GM12878 (cell line): Measurements from ENCODE around the gene UBALD2. TPM values are rescaled to one million over a fixed set of nuclear protein-coding genes. Genes with fewer than 3 reads are reported as not detected.

ENCODE experiments used
- BCL3 ChIP-seq: IDR thresholded peaks from 2 replicates; pipeline ENCODE4 v1.6.1; 2011; ENCODE audit warnings: borderline replicate concordance, low read depth, mild to moderate bottlenecking, moderate library complexity, low read length; ENCODE audit not compliant: insufficient read depth, poor library complexity, severe bottlenecking
- E4F1 ChIP-seq: fragments of 450-650 bp; IDR thresholded peaks from 2 replicates; pipeline ENCODE4 v1.6.1; 2018; ENCODE audit warnings: borderline replicate concordance, mild to moderate bottlenecking; ENCODE audit not compliant: partially characterized antibody
- EP300 ChIP-seq, 2 experiments: fragments of 150-350 bp in 1 of 2; IDR thresholded peaks; 2 replicates each; pipeline ENCODE4 v1.6.1; 2011 to 2012; ENCODE audit warnings: low read depth in 2 of 2, low read length in 2 of 2, borderline replicate concordance in 1 of 2, improper control_type of control experiment in 1 of 2, inconsistent platforms in 1 of 2; ENCODE audit not compliant: control insufficient read depth in 1 of 2
- HDGF ChIP-seq: fragments of 450-650 bp; IDR thresholded peaks from 2 replicates; pipeline ENCODE4 v1.6.1; 2016; ENCODE audit warnings: antibody characterized with exemption
- IKZF2 ChIP-seq, 2 experiments: fragments of 450-650 bp; IDR thresholded peaks; 2 replicates each; pipeline ENCODE4 v1.6.1; 2017; ENCODE audit warnings: mild to moderate bottlenecking in 2 of 2, moderate library complexity in 2 of 2
- MAX ChIP-seq: IDR thresholded peaks from 2 replicates; pipeline ENCODE4 v1.6.1; 2012; ENCODE audit warnings: low read depth, low read length, improper control_type of control experiment
- MLLT1 ChIP-seq: fragments of 450-650 bp; IDR thresholded peaks from 2 replicates; pipeline ENCODE4 v1.6.1; 2016; ENCODE audit warnings: mild to moderate bottlenecking
- MYB ChIP-seq: fragments of 150-350 bp; IDR thresholded peaks from 2 replicates; pipeline ENCODE4 v1.6.1; 2014; ENCODE audit warnings: mild to moderate bottlenecking, low read depth, low read length, borderline replicate concordance
- POLR2AphosphoS5 ChIP-seq: IDR thresholded peaks from 2 replicates; pipeline ENCODE4 v1.6.1; 2011; ENCODE audit warnings: mild to moderate bottlenecking, low read length, inconsistent platforms
- PRDM15 ChIP-seq: fragments of 450-650 bp; formaldehyde crosslinking; IDR thresholded peaks from 2 replicates; pipeline ENCODE4 v1.4.0; 2020; ENCODE audit warnings: mild to moderate bottlenecking, moderate library complexity
- RAD51 ChIP-seq: fragments of 450-650 bp; IDR thresholded peaks from 2 replicates; pipeline ENCODE4 v1.6.1; 2016; ENCODE audit warnings: moderate library complexity, mild to moderate bottlenecking, inconsistent platforms
- SIN3A ChIP-seq: IDR thresholded peaks from 2 replicates; pipeline ENCODE4 v1.6.1; 2012; ENCODE audit warnings: low read depth, low read length, improper control_type of control experiment
- SP1 ChIP-seq: IDR thresholded peaks from one replicate; pipeline ENCODE4 v1.6.1; 2011; ENCODE audit warnings: low read depth, low read length
- TCF7 ChIP-seq: IDR thresholded peaks from 2 replicates; pipeline ENCODE4 v1.6.1; 2014; ENCODE audit warnings: antibody characterized with exemption, borderline replicate concordance
- ZBTB33 ChIP-seq: fragments of 450-650 bp; IDR thresholded peaks from 2 replicates; pipeline ENCODE4 v1.6.1; 2017; ENCODE audit warnings: mild to moderate bottlenecking
- polyA plus RNA-seq, 11 experiments: library from polyadenylated mRNA; depleted of rRNA in 4 of 11; unstranded in 6 of 11; stranded (reverse) in 5 of 11; fragments of >200 nt; fragmentation: Nextera tagmentation in 4 of 11; fragmentation: Illumina TruSeq in 1 of 11; extraction: Ambion mirVana in 4 of 11; extraction: Trizol in 1 of 11; gene quantifications; 1 replicate in 1 of 11; 2 replicates in 10 of 11; pipeline versions ENCODE4 v1.2.1 to v1.2.3, GENCODE V29; 2011 to 2016; ENCODE audit warnings: inconsistent platforms in 2 of 11, missing spikeins in 2 of 11, low read depth in 1 of 11
- total RNA-seq, 4 experiments: library from RNA; depleted of rRNA in 3 of 4; stranded (reverse); fragments of >200 nt in 3 of 4; fragmentation: Illumina TruSeq in 1 of 4; extraction: Trizol in 1 of 4; gene quantifications; 2 replicates each; pipeline versions ENCODE4 v1.2.1 to v1.2.3, GENCODE V29; 2013 to 2021

The UBALD2 gene
- total and polyA plus RNA-seq, 10 of the 15 experiments (the other 5 are each of a cell fraction or from before 2014, with no cell fraction given), result 2.8 to 165 (median 20.6) TPM

- TF ChIP-seq MLLT1, result no peak
- peak; percentile 99 for TF ChIP-seq BCL3
- peak; percentile 23 for TF ChIP-seq E4F1
- TF ChIP-seq TCF7, result no peak
- TF ChIP-seq PRDM15 (CRISPR knock-in tag), result no peak
- TF ChIP-seq RAD51, result no peak
- TF ChIP-seq IKZF2 (IDR thresholded peaks at IDR 0.05), result no peak
- TF ChIP-seq MYB, result no peak
- no peak for TF ChIP-seq ZBTB33
- TF ChIP-seq HDGF, result 0 out of 2 replicates have a peak, but pooled peaks have one; percentile 56
- no peak for TF ChIP-seq POLR2AphosphoS5
- TF ChIP-seq SP1, result no peak
- no peak for TF ChIP-seq EP300 (IDR thresholded peaks at IDR 0.05; ENCODE audit: borderline replicate concordance in 1 of 2, control insufficient read depth in 1 of 2, low read depth in 2 of 2, low read length in 2 of 2)
- TF ChIP-seq MAX, result no peak
- no peak for TF ChIP-seq SIN3A
- TF ChIP-seq, all 136 proteins: peak for 7
Measured at GRCh38 chr17:76277300-76278267, 12.4 kb downstream of the UBALD2 start (continued).
